GM15510 (cell line): ENCODE results near the gene GRIA4.

ENCODE experiments used
- POLR2A ChIP-seq: IDR thresholded peaks from 3 replicates; pipeline ENCODE4 v1.6.1; 2011; ENCODE audit warnings: borderline replicate concordance; ENCODE audit not compliant: insufficient read length; ENCODE audit errors: extremely low read depth

Gene GRIA4

GRCh38 chr11:105732611-105733010 is 122.7 kb downstream of the GRIA4 start:
- no peak for TF ChIP-seq POLR2A

GRCh38 chr11:105734426-105734825 is 124.6 kb downstream of the GRIA4 start:
- no peak for TF ChIP-seq POLR2A

- TF ChIP-seq POLR2A = no peak
Observed at GRCh38 chr11:105738251-105738650, 128.4 kb downstream of the GRIA4 start.

- no peak for TF ChIP-seq POLR2A
Observed at GRCh38 chr11:105738986-105739795, 129.3 kb downstream of the GRIA4 start.

- TF ChIP-seq POLR2A = no peak
Observed at GRCh38 chr11:105740164-105740903, 130.5 kb downstream of the GRIA4 start.

GRCh38 chr11:105741488-105742020 is 131.7 kb downstream of the GRIA4 start:
- no peak for TF ChIP-seq POLR2A

GRCh38 chr11:105754260-105754659 is 144.4 kb downstream of the GRIA4 start:
- no peak for TF ChIP-seq POLR2A

GRCh38 chr11:105754716-105755115 is 144.8 kb downstream of the GRIA4 start:
- TF ChIP-seq POLR2A = no peak

- TF ChIP-seq POLR2A = no peak
Observed at GRCh38 chr11:105757107-105757506, 147.2 kb downstream of the GRIA4 start.

GRCh38 chr11:105763594-105763993 is 153.7 kb downstream of the GRIA4 start:
- no peak for TF ChIP-seq POLR2A

GRCh38 chr11:105767931-105768330 is 158.1 kb downstream of the GRIA4 start:
- no peak for TF ChIP-seq POLR2A

- TF ChIP-seq POLR2A = no peak
Observed at GRCh38 chr11:105769627-105770026, 159.8 kb downstream of the GRIA4 start.

- TF ChIP-seq POLR2A = no peak
Observed at GRCh38 chr11:105774899-105775298, 165.0 kb downstream of the GRIA4 start.

- no peak for TF ChIP-seq POLR2A
Observed at GRCh38 chr11:105780781-105781525, 171.1 kb downstream of the GRIA4 start.

- TF ChIP-seq POLR2A = no peak
Observed at GRCh38 chr11:105781807-105782206, 171.9 kb downstream of the GRIA4 start.
